ENCODE results near the gene EVC2.

The EVC2 gene

DNA sequence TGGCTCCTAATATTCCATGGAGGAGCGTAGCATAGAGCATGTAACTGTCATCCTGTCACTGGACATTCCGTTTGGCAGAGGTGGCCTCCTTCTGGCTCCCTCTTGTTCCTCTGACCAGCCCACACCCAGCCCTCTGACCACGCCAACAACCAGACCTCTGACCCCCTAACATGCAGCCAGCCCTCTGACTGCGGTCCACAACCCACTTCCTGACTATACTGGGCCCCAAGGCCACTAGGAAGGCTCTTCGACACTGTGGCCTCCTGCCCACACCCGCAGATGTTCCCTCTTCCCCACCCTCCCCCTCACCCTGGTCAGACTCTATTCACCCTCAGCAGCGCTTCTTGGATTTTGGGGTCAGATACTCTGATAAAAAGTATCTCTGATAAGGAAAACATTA is 141.4 kb downstream of the EVC2 start:
- DNase-seq (ENCODE audit: low read depth): no peak

DNA sequence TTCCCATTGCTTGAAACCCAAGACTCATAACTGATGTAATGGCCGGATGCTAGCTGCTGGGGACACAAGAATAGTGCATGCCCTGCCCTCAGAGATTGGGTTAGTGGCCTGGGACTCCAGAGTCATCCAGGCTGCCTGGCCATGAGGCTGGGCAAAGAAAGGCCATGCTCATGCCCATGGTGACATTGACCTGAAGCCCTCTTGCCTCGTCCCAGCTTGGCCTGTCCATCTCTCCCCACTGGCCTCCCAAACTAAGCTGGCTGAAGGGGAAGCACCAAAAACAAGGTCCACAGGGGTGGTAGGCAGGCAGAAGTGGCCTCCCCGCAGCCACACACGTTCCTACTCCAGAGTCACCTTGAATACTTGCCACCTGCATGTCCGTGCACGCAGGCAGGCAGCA is 141.8 kb downstream of the EVC2 start:
- DNase-seq (ENCODE audit: low read depth): no peak

DNA sequence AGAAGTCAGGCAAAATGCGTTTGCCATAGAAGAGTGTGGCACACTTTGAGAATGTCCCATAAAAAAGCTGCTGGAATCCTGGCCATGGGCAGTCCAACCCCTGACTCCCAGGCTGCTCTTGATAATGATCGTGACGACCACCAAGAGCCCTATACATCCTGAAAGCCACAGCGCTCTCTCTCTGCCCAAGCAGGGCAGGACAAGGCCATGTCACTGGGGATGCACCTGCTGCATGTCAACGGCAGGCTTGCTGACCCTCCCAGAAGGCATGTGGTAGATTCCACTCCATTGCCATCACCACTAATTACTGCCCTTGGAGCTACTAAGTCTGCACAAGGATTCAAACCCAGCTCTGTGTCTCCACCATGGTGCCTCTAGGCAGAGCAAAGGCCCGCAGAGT is 144.5 kb downstream of the EVC2 start:
- no peak for DNase-seq (ENCODE audit: low read depth)

DNA sequence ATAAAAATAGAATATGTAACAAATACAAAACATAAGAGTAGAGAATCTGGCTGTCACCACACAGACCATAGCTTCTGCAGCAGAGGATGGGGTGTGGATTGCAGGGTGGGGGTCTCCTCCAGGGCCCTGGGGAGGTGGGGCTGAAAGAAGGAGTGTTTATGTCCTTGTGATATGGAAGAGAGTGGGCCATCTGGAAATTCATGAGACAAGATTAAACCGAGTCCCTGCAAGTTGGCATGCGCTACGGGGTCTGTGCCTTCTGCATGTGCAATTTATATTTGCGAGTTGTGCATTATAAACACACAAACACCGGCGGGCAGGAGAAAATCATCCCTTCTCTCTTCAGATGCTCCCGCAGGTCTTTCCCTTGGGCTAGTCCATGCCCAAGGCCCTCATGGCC is 145.9 kb downstream of the EVC2 start:
- DNase-seq (ENCODE audit: low read depth): no peak

DNA sequence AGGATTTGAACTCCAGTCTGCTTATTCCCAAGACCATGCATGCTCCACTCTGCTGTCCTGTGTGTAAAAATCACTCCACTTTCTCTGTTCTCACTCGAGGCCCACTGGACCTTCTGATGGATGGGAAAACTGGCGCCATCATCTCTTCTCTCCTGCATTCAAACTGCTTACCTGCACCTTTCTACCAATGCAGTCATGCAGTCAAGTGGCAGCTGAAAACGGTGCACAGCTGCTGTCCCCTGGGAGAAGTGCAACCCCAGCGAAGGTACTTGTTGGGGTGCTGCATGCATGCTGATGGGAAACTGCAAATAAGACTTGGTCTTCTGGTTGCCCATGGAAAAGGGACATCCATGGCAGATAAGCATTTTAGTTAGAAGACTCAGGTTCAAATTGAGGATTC is 147.1 kb downstream of the EVC2 start:
- no peak for DNase-seq (ENCODE audit: low read depth)

DNA sequence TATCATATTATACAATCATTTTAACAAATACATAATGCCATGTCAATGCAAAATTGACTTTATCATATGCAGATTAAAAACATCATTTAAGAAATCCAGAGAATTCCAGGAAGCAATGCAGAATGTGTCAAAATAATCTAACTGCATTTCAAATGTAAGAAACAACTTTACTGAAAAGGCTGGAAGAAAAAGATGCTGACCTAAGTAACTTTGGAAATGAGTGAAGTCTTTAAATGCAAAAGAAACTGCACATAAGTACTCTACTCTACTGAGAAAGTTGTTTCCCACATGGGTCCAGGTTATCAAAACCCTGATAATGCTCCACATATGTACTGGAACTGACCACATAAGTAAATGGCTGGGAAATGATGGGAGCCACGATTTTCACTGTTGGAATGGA is 149.9 kb downstream of the EVC2 start:
- DNase-seq (ENCODE audit: low read depth): no peak

DNA sequence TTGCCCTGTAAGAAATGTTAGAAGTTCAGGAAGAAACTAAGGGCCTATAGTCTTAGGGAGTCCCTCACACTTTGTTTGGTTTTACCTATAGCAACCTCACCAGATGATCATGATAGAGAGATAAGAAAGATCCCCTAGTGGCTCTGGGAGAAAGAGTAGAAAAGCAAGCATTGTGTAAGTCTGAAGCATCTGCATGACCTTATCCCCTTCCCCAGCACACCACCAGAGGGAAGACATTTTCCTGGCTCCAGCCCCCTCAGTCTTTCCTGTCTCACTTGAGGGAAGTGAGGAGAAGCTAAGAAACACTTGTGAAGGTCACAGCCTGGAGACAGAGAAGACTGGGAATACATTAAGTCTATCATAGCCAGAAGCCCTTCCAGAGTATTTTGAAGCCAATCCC is 154.0 kb downstream of the EVC2 start:
- no peak for DNase-seq (ENCODE audit: low read depth)

DNA sequence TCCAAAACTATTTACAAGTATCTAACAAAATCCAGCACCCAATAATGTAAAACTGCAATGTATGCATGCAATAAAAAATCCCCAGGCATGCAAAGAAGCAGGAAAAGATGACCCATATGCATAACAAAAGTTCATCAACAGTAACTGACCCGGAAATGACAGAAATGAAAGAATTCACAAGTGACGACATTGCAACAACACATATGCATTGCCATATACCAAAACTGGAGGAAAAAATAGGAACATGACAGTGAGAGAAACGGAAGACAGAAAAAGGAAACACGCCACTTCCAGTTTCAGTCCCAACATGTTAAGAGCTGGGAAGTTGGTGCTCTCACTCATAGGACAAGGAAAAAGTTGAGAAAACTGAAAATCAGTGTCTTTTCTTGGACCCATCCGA is 154.6 kb downstream of the EVC2 start:
- no peak for DNase-seq (ENCODE audit: low read depth)

DNA sequence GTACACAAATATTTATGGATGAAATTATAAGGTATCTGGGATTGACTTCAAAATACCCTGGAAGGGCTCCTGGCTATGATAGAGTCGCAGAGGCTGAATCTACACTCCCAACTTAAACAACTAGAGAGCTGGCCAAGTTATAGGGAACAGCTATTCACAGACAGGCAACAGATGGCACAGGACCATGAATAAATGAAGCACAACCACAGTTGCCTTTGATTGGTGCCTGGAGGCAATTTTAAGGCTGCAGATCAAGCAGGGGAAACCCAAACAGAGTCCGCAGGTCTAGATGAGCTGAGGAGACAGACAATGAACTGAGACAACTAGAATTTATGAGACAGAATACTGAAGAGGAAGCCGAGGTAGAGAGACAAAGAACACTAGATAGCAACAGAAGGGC is 155.9 kb downstream of the EVC2 start:
- no peak for DNase-seq (ENCODE audit: low read depth)

DNA sequence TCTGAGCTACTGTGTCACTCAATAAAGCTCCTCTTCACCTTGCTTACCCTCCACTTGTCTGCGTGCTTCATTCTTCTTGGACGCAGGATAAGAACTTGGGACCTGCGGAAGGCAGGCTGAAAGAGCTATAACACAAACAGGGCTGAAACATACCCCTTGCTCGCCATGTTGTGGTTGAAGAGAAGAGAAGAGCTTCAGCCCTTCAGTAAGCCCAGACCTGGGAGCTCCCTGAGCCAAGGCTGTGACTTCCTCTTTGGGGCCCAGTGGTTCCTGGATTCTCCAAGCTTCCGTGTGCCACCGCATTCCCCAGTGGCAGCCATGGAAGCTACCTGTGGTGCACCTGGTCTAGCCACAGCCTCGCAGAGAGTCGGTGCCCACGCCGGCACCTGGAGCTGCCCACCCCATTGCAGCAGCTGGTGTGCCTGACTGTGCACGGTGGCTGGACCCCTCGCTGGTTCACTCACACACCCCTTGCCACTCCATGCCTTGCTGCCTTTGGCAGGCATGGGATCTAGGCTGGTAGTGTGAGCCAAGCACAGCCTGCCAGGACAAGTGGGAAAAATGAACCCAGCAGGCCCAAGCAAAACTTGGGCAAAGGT is 160.6 kb downstream of the EVC2 start:
- DNase-seq (ENCODE audit: low read depth): no peak

DNA sequence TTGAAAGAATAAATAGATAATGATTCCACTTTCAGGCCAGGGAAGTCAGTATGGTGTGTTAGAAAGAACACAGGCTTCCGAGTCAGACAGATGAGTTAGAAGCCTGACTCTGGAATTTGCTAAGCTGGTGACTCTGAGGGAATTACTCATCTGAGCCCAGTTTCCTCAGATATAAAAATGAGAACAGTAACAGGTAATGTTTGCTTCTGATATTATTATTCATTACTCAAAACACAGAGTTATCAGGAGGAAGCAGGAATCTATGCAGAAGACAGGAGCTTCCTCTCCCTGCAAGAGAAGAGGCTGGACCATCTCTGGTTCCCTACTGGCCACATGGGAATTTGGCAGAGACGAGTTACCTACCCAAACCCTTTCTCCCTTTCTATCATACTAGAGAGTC is 163.1 kb downstream of the EVC2 start:
- DNase-seq (ENCODE audit: low read depth): no peak

DNA sequence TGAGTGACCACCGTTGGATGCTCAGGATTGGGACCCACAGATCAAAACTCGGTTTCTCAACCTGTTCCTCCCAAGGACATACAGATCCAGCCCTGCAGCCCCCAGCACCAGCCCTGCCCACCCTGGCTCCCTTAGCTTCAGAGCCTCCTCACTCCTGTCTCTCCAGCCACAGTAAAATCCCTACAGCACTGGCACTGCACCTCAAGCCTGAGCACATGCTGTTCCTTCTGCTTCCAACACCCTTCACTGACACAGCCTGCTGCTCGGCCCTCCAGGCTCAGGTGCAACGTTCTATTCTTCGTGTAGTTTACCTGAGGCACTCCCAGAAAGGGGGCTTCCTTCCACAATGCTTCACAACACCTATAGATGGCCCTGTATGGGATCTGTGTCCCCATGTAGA is 163.6 kb downstream of the EVC2 start:
- DNase-seq (ENCODE audit: low read depth): no peak

DNA sequence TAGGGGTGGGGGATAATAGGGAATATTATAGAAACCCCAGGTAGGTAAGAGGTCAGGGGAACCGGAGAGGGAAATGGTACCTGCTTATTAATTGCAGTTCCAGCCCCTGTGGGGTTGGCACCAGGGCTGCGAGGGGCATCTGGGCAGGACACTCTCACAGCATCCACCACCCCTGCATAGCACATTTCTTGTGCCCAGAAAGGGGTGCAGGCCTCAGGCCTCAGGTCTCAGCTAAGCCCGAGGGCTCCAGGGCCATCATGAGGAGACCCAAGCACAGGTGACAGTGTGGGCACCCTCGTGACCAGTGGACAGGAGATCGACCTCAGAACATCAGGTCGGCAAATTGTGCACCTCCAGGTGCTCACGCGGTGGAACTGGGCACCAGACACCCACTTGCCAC is 164.7 kb downstream of the EVC2 start:
- DNase-seq (ENCODE audit: low read depth): no peak

DNA sequence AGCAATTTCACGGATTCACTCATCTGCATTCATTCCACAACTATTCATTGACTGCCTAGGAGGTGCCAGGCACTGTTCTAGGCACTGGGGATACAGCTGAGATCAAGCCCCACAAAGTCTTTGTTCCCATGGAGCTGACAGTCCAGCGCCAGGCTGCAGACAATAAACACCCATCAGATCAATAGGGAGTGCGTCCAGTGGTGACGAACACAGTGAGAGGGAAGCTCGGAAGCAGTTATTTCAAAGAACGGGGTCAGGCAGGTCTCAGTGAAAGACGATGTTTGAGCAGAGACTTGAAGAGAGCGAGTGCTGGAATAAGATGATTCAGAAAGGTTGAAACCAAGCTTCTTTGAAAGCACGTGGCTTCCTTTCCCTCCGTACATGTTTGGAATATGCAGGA is 167.2 kb downstream of the EVC2 start:
- no peak for DNase-seq (ENCODE audit: low read depth)

DNA sequence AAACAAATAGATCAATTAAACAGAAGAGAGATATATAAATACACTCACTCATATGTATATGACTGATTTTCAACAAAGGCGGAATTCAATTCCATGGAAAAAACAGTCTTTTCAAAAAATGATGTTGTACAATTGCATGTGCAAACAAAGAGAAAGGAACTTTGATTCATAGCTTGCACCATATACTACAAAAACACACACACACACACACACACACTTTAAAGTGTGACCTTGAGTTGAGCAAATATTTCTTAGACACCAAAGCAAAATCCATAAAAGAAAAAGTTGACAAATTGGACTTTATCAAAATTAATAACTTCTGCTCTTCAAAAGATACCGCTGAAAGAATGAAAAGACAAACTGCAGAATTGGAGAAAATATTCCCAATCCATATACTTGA is 168.8 kb downstream of the EVC2 start:
- DNase-seq (ENCODE audit: low read depth): no peak

DNA sequence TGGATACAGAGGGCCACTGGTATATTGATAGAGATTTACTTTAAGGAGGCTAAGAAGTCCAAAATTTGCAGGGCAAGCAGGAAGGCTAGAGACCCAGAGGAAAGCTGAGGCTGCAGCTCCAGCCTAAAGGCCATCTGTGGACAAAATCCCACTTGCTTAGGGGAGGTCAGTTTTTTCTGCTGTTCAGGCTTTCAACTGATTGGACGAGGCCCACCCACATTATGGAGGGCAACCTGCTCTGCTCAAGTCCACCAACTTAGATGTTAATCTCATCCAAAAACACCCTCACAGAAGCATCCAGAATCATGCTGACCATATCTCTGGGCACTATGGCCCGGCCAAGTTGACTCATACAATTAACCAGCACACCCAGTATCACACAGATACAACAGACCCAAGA is 176.3 kb downstream of the EVC2 start:
- DNase-seq (ENCODE audit: low read depth): no peak

DNA sequence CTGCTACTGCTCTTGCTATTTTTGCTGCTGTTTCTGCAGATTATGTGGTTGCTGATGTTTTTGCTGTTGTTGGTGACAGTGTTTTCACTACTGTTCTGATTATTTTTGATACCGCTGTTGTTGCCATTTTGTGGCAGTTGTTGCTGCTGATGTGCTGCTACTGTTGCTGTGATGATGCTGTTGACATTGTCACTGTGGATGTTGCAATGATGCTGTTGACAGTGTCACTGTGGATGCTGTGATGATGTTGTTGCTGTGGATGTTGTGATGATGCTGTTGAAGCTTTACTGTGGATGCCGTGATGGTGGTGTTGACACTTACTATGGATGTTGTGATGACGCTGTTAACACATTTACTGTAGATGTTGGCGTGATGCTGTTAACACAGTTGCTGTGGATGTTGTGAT is 180.3 kb downstream of the EVC2 start:
- DNase-seq (ENCODE audit: low read depth): no peak

DNA sequence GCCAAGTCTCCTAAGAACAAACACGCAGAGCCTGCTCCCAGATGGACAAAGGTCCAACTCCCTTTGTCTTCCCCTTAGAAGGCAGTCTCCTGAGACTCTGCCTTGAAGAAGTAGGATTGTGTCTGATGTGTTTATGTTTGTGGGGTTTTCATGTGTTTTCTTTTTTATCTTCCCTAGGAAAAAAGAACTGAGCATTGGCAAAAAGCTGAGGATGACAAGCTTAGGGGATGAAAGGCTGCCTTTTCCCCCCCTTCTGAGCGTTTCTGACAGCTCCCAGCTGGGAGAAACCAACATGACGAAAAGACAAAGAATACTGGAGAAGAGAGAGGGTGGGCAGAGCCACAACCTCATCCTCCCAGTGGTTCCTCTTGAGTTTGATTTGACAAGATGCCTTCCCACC is 181.1 kb downstream of the EVC2 start:
- no peak for DNase-seq (ENCODE audit: low read depth)

DNA sequence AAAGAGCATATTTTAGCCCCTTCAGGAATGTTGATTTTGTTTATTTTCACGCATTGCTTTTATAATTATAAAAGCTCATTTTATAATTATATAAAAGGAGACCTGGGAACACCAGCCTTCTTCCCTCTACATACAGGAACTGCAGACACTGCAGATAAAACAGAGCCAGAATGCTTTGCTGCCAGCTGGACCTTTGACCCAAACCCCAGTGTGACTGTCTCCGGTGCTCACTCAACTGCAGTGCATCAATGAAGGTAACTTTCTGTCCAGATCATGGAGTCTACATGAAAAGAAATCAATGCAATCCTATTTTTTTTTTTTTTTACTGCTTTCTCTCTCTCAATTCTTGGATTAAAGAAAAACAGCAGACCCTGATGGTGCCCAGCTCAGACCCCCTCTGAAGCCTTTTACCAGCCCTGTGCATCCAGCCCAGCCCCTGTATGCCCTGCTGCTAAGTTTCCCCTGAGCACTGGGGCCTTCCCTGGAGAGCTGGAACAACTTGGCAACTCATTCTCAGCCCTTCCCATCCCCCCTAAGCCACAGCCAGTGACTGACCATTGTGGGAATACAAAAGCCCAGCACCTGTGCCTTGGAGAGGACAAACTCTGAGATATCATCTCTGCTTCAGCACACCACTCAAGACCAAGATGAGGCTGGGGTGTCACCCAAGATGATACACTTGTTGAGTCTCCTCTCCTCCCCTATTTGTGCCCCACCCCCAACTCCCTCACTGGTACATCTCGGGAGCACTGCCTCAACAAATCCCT is 182.1 kb downstream of the EVC2 start:
- no peak for DNase-seq (ENCODE audit: low read depth)

DNA sequence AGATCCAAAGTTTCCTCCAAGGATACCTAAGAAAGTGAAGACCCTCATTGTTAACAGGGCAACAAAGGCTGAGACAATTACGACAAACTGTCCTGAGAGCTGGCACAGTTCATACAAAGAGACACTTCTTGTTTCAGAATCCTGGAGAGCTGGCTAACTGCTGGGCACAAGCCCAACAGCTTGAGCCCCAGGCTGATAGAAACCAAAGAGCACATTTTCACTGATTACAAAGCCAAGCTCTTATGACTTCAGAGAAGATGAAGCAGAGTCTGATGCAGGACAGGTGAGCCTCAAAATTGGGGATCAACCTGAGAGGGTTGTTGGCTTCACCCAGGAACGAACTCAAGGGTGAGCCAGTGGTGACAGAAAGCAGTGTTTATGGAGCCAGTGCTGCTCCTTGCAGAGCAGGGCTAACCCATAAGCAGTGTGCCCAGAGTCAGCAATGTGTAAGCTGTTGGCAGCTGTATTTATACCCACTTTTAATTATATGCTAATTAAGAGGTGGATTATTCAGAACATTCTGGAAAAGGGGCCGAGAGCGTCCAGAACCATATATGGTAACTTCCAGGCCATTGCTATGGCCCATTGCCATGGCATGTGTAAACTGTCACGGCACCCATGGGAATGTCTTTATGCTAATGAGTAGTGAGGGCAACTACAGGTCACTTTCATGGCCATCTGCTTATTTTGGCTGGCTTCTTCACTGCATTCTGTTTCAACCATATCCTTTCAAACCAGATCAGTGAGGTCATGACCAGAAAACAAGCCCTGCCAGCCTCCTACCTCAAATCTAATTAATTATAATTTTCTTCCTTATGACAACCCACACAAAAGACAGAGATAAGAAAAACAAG is 183.7 kb downstream of the EVC2 start:
- DNase-seq (ENCODE audit: low read depth): no peak

DNA sequence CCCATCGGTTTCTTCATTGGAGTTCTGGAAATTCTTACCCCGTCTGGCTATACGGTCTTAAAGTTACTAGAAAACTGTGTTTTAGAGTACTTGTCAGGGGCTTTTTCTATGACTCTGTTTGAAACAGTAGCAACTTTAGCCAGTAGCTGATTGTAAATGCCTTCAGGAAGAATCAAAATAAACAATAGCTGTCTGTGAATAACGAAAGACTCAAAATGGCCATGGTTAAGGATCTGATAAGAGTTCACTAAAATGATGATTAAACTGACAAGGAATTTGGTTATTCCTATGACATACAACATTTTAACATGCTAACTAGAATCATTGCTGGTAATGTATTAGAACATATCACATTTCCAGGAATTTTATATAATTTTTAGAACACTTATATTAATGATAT is 191.0 kb downstream of the EVC2 start:
- no peak for DNase-seq (ENCODE audit: low read depth)

DNA sequence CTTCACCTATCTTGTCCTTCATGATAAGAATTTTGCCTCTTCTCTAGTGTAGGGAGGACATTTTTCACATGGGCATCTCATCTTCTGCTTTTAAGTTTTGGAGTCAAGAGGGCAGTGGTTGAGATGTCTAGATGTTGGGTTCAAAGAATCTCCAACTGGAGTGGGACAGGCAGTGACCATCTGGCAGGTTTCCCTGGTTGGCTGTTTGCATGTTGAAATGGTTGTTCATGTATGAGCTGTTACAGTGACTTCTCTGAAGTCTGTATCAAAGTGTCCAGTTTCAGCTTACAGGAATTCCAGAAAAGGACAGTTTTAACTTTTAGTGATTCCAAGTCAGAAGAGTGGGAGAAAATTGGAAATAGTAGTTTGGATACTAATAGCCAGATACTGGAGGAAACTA is 192.7 kb downstream of the EVC2 start:
- no peak for DNase-seq (ENCODE audit: low read depth)
